CD8-positive, alpha-beta memory T cell (primary cell): ENCODE data around the gene KANSL2. TPM values are rescaled to one million over a fixed set of nuclear protein-coding genes. Genes with fewer than 3 reads are reported as not detected.

Source experiments
- polyA plus RNA-seq: library from polyadenylated mRNA; unstranded; fragments of 300-500 nt; fragmentation: Illumina TruSeq; gene quantifications from one replicate; pipeline ENCODE4 v1.2.3, GENCODE V29; 2021
- total RNA-seq, 2 experiments: library from RNA; stranded (reverse); gene quantifications; one replicate each; pipeline ENCODE4 v1.2.3, GENCODE V29; 2021

KANSL2 gene
- total and polyA plus RNA-seq, 3 experiments from 2014 or later, result 34.3 to 60.3 (median 58.7) TPM

Other genes with a start within 250 kb of the KANSL2 start
- not detected for gene ANP32D, start 209.7 kb downstream of the KANSL2 start, total RNA-seq
- gene ANP32D, start 209.7 kb downstream of the KANSL2 start, polyA plus RNA-seq, result not detected
- gene C12orf54, start 199.7 kb downstream of the KANSL2 start, total RNA-seq, result not detected
- not detected for gene C12orf54, start 199.7 kb downstream of the KANSL2 start, polyA plus RNA-seq
- not detected for gene OR8S1, start 156.6 kb downstream of the KANSL2 start, total RNA-seq
- gene OR8S1, start 156.6 kb downstream of the KANSL2 start, polyA plus RNA-seq, result not detected
- gene LALBA, start 112.2 kb downstream of the KANSL2 start, total RNA-seq, result not detected
- gene LALBA, start 112.2 kb downstream of the KANSL2 start, polyA plus RNA-seq, result not detected
- 10 to 100 TPM; 59.1 to 66.4 TPM for gene CCNT1, start 34.5 kb upstream of the KANSL2 start, total RNA-seq
- gene CCNT1, start 34.5 kb upstream of the KANSL2 start, polyA plus RNA-seq, result 12.9 TPM
- gene ADCY6, start 106.9 kb upstream of the KANSL2 start, total RNA-seq, result under 1 TPM; 0.04 to 0.37 TPM
- not detected for gene ADCY6, start 106.9 kb upstream of the KANSL2 start, polyA plus RNA-seq
- gene CACNB3, start 136.3 kb upstream of the KANSL2 start, total RNA-seq, result 1 to 10 TPM; 6.3 to 6.6 TPM
- 3.2 TPM for gene CACNB3, start 136.3 kb upstream of the KANSL2 start, polyA plus RNA-seq
- 100 to 1,000 TPM; 147 to 148 TPM for gene DDX23, start 169.9 kb upstream of the KANSL2 start, total RNA-seq
- 51.0 TPM for gene DDX23, start 169.9 kb upstream of the KANSL2 start, polyA plus RNA-seq
- gene RND1, start 183.6 kb upstream of the KANSL2 start, total RNA-seq, result 1 to 10 TPM; 2.0 to 2.6 TPM
- 0.90 TPM for gene RND1, start 183.6 kb upstream of the KANSL2 start, polyA plus RNA-seq
- 100 to 1,000 TPM in 1 of 2 experiments, 10 to 100 TPM in 1; 98.3 to 103 TPM for gene FKBP11, start 243.3 kb upstream of the KANSL2 start, total RNA-seq
- gene FKBP11, start 243.3 kb upstream of the KANSL2 start, polyA plus RNA-seq, result 238 TPM